Lower leg skin (tissue), 4 donors: ENCODE results near the gene SRA1. TPM values are rescaled to one million over a fixed set of nuclear protein-coding genes. Genes with fewer than 3 reads are reported as not detected.
"Not testable (repeated sequence)": the region's sequence is repeated elsewhere in the genome, so short reads cannot be mapped to it uniquely, and the experiment has no call there.

Experiments
- DNase-seq, 2 donors: peaks; one replicate each; pipeline ENCODE4 v3.0.0-alpha.2; 2019; ENCODE audit warnings: low spot score in 2 of 2
- H3K4me3 ChIP-seq: fragments of 200-600 bp; sonication (generic); 2 replicates; pipeline ENCODE4 v1.5.1; 2017; ENCODE audit warnings: mild to moderate bottlenecking, low read depth; ENCODE audit not compliant: poor library complexity, severe bottlenecking
- CTCF ChIP-seq, 3 donors: fragments of 450-650 bp; IDR thresholded peaks; one replicate each; pipeline ENCODE4 v1.5.1; 2016; ENCODE audit warnings: antibody characterized with exemption in 3 of 3, mild to moderate bottlenecking in 3 of 3, moderate library complexity in 2 of 3
- POLR2A ChIP-seq, 2 donors: fragments of 450-650 bp; IDR thresholded peaks; one replicate each; pipeline ENCODE4 v1.6.1; 2016 to 2017; ENCODE audit warnings: antibody characterized with exemption in 2 of 2, mild to moderate bottlenecking in 1 of 2, moderate library complexity in 1 of 2
- WGBS, 2 donors: methylation state at CpG; one replicate each; pipeline ENCODE4 v1.1.5; 2018; 5-methylcytosine and 5-hydroxymethylcytosine counted together
- intact Hi-C: fragments of 100-400 bp; cut with DNase I; formaldehyde crosslinking; loops from one replicate; pipeline ENCODE4 v1.15.0; 2023; ENCODE audit warnings: low total_unique reads
- total RNA-seq, 4 donors: library from RNA; depleted of rRNA; stranded (reverse); fragments of >200 nt; gene quantifications; one replicate each; pipeline ENCODE4 v1.1.0, GENCODE V29; 2016

The SRA1 gene
- total RNA-seq, 4 donors from 2014 or later = 11.4 to 23.9 (median 14.6) TPM

- no peak for DNase-seq
- TF ChIP-seq CTCF (IDR thresholded peaks at IDR 0.05) (no peak), POLR2A (IDR thresholded peaks at IDR 0.05) (no peak)
- no peak overlapping the region for H3K4me3 ChIP-seq
- intact Hi-C loops = no loop called here
Observed at GRCh38 chr5:140600096-140600495, 42.8 kb upstream of the SRA1 start.

GRCh38 chr5:140598836-140599235 lies 41.6 kb upstream of the SRA1 start:
- no peak for DNase-seq
- no peak for TF ChIP-seq POLR2A (IDR thresholded peaks at IDR 0.05)
- no peak for TF ChIP-seq CTCF (IDR thresholded peaks at IDR 0.05)
- WGBS, 2 donors = 62% methylated on average over 2 of the region's 2 CpGs
- no peak overlapping the region for H3K4me3 ChIP-seq
- intact Hi-C loops = no loop called here

GRCh38 chr5:140596321-140596741 lies 39.1 kb upstream of the SRA1 start:
- intact Hi-C loops = no loop called here
- 83 to 88% methylated on average over 1 of the region's 1 CpG for WGBS, 2 donors
- TF ChIP-seq CTCF (IDR thresholded peaks at IDR 0.05) = no peak
- TF ChIP-seq POLR2A (IDR thresholded peaks at IDR 0.05) = no peak

GRCh38 chr5:140595538-140596300 lies 38.4 kb upstream of the SRA1 start:
- whole genome bisulfite sequencing, 2 donors = 62 to 67% methylated on average over 5 of the region's 5 CpGs
- DNase-seq = peak in 1 of 2 donors; percentile 60
- intact Hi-C loops = no loop called here
- no peak overlapping the region for H3K4me3 ChIP-seq
- TF ChIP-seq POLR2A (IDR thresholded peaks at IDR 0.05) (no peak), CTCF (IDR thresholded peaks at IDR 0.05) (no peak)

More at GRCh38 chr5:140596321-140596741, 39.1 kb upstream of the SRA1 start:
- no peak overlapping the region for H3K4me3 ChIP-seq
- no peak for DNase-seq

GRCh38 chr5:140594169-140594568 lies 36.9 kb upstream of the SRA1 start:
- 76 to 90% methylated on average over 3 to 6 of the region's 6 CpGs for WGBS, 2 donors
- intact Hi-C loops = no loop called here
- no peak overlapping the region for H3K4me3 ChIP-seq
- TF ChIP-seq POLR2A (IDR thresholded peaks at IDR 0.05) (no peak), CTCF (IDR thresholded peaks at IDR 0.05) (no peak)
- no peak for DNase-seq

- WGBS, 2 donors = 43 to 48% methylated on average over 13 to 14 of the region's 14 CpGs
- DNase-seq, intact Hi-C loops, H3K4me3 ChIP-seq: not testable (repeated sequence)
Observed at GRCh38 chr5:140593070-140593469, 35.8 kb upstream of the SRA1 start.
